ENCODE results near the gene EIPR1. TPM values are rescaled to one million over a fixed set of nuclear protein-coding genes. Genes with fewer than 3 reads are reported as not detected.

EIPR1 gene
- total and polyA plus RNA-seq, 2 donors from 2014 or later: 28.2 to 37.8 TPM

DNA sequence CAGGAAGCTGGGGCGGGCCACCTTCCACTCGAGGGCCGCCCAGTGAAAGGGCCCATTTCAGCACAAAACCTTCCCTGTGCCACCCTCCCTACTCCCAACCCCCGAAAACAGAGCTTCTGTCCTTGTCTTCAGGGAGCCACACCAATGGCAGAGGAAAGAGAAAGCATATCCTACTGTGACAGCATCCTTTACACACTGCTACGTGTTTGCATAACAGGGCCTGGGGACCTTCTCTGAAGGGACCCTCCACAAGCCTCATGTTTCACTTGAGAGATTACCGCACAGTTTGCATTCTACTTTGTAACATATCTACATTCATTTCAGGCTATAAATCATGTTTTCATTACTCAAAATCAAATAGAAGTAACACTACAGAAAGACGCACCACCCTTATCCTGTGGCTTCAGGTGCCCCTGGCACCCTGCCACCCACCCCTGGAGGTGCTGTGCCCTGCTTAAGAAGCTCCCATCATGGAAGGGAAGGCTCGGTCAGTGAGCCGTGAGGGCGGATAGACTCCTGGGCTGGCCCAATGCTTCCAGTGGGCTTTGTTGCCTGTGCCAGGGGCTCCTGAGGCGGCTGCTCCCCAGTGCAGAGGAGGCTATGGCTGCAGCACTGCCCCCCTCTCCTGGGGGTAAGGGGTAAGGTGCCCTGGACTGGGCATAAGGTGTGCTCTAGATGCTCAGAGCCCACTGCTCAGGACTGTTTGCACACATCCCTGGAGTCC is 52.0 kb downstream of the EIPR1 start:
- intact Hi-C loops (cut with DNase I): no loop called here
- Histone ChIP-seq H3K27me3 (ENCODE audit: control insufficient read depth, insufficient read depth, low read length) (no peaks in the 10 kb centered on the region), H3K4me1 (ENCODE audit: control insufficient read depth in 2 of 3, insufficient read depth in 2 of 3, low read depth in 1 of 3, low read length in 3 of 3) (peaks cover 0 to 13% (median 0%) of the 10 kb centered on the region in 3 donors), H3K9ac (ENCODE audit: low read length in 3 of 3) (no peak overlapping the region), H3K9me3 (ENCODE audit: control insufficient read depth in 2 of 3, insufficient read depth in 1 of 3, low read length in 3 of 3) (no peaks in the 10 kb centered on the region), H3K36me3 (ENCODE audit: control insufficient read depth in 2 of 3, insufficient read depth in 3 of 3, low read length in 3 of 3) (peaks cover 2 to 4% (median 3%) of the 10 kb centered on the region in 3 donors), H3K27ac (ENCODE audit: low read depth in 2 of 2, low read length in 2 of 2) (no peak overlapping the region), H3K4me3 (ENCODE audit: low read length in 3 of 3) (no peak overlapping the region)
- no peak for FAIRE-seq
- TF ChIP-seq, protein P1, sequence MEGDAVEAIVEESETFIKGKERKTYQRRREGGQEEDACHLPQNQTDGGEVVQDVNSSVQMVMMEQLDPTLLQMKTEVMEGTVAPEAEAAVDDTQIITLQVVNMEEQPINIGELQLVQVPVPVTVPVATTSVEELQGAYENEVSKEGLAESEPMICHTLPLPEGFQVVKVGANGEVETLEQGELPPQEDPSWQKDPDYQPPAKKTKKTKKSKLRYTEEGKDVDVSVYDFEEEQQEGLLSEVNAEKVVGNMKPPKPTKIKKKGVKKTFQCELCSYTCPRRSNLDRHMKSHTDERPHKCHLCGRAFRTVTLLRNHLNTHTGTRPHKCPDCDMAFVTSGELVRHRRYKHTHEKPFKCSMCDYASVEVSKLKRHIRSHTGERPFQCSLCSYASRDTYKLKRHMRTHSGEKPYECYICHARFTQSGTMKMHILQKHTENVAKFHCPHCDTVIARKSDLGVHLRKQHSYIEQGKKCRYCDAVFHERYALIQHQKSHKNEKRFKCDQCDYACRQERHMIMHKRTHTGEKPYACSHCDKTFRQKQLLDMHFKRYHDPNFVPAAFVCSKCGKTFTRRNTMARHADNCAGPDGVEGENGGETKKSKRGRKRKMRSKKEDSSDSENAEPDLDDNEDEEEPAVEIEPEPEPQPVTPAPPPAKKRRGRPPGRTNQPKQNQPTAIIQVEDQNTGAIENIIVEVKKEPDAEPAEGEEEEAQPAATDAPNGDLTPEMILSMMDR (IDR thresholded peaks at IDR 0.05; ENCODE audit: borderline replicate concordance, extremely low read depth, insufficient read depth): no peak
- DNase-seq: no peak

GRCh38 chr2:3324404-3325281 is 53.0 kb downstream of the EIPR1 start:
- peak overlapping the region in 1 of 2 donors; percentile 43 for H3K27ac ChIP-seq (ENCODE audit: low read depth in 2 of 2, low read length in 2 of 2)
- no peaks in the 10 kb centered on the region for H3K36me3 ChIP-seq (ENCODE audit: control insufficient read depth in 2 of 3, insufficient read depth in 3 of 3, low read length in 3 of 3)
- TF ChIP-seq, protein P1 (IDR thresholded peaks at IDR 0.05; ENCODE audit: borderline replicate concordance, extremely low read depth, insufficient read depth): no peak
- H3K9ac ChIP-seq (ENCODE audit: low read length in 3 of 3): no peak overlapping the region
- no peaks in the 10 kb centered on the region for H3K9me3 ChIP-seq (ENCODE audit: control insufficient read depth in 2 of 3, insufficient read depth in 1 of 3, low read length in 3 of 3)
- no peak for DNase-seq
- H3K4me3 ChIP-seq (ENCODE audit: low read length in 3 of 3): no peak overlapping the region
- H3K27me3 ChIP-seq (ENCODE audit: control insufficient read depth, insufficient read depth, low read length): no peaks in the 10 kb centered on the region
- H3K4me1 ChIP-seq (ENCODE audit: control insufficient read depth in 2 of 3, insufficient read depth in 2 of 3, low read depth in 1 of 3, low read length in 3 of 3): peaks cover 0 to 13% (median 0%) of the 10 kb centered on the region in 3 donors
- intact Hi-C loops (cut with DNase I): no loop called here
- no peak for FAIRE-seq

- no peaks in the 10 kb centered on the region for H3K9me3 ChIP-seq (ENCODE audit: control insufficient read depth in 2 of 3, insufficient read depth in 1 of 3, low read length in 3 of 3)
- intact Hi-C loops (cut with DNase I): no loop called here
- no peak for DNase-seq
- H3K36me3 ChIP-seq (ENCODE audit: control insufficient read depth in 2 of 3, insufficient read depth in 3 of 3, low read length in 3 of 3): no peaks in the 10 kb centered on the region
- no peak overlapping the region for H3K9ac ChIP-seq (ENCODE audit: low read length in 3 of 3)
- H3K27me3 ChIP-seq (ENCODE audit: control insufficient read depth, insufficient read depth, low read length): no peaks in the 10 kb centered on the region
- TF ChIP-seq, protein P1 (IDR thresholded peaks at IDR 0.05; ENCODE audit: borderline replicate concordance, extremely low read depth, insufficient read depth): no peak
- no peak overlapping the region for H3K27ac ChIP-seq (ENCODE audit: low read depth in 2 of 2, low read length in 2 of 2)
- peaks cover 0 to 13% (median 0%) of the 10 kb centered on the region in 3 donors for H3K4me1 ChIP-seq (ENCODE audit: control insufficient read depth in 2 of 3, insufficient read depth in 2 of 3, low read depth in 1 of 3, low read length in 3 of 3)
- no peak overlapping the region for H3K4me3 ChIP-seq (ENCODE audit: low read length in 3 of 3)
- FAIRE-seq: no peak
Observed at GRCh38 chr2:3324036-3324386, 53.6 kb downstream of the EIPR1 start.

Data from kidney (tissue), 14 donors.